Measurements from ENCODE around the gene KLF2. TPM values are rescaled to one million over a fixed set of nuclear protein-coding genes. Genes with fewer than 3 reads are reported as not detected.

Gene KLF2
- total RNA-seq, 1 experiment from 2014 or later: not detected

Other genes with a start within 250 kb of the KLF2 start
- gene TPM4, start 248.3 kb upstream of the KLF2 start, total RNA-seq (2014; rRNA removed; shearing (Covaris generic)): 429 and 498 TPM in 2 replicates
- 59.3 and 63.3 TPM in 2 replicates for gene RAB8A, start 212.9 kb upstream of the KLF2 start, total RNA-seq (2014; rRNA removed; shearing (Covaris generic))
- 0.07 TPM in 1 of 2 replicates, not detected in the other for gene HSH2D, start 181.1 kb upstream of the KLF2 start, total RNA-seq (2014; rRNA removed; shearing (Covaris generic))
- not detected in 2 replicates for gene CIB3, start 151.3 kb upstream of the KLF2 start, total RNA-seq (2014; rRNA removed; shearing (Covaris generic))
- gene FAM32A, start 139.4 kb upstream of the KLF2 start, total RNA-seq (2014; rRNA removed; shearing (Covaris generic)): 91.8 and 96.9 TPM in 2 replicates
- 49.3 and 56.3 TPM in 2 replicates for gene AP1M1, start 126.9 kb upstream of the KLF2 start, total RNA-seq (2014; rRNA removed; shearing (Covaris generic))
- 12.3 and 13.1 TPM in 2 replicates for gene EPS15L1, start 147.1 kb downstream of the KLF2 start, total RNA-seq (2014; rRNA removed; shearing (Covaris generic))
- 0.52 and 0.97 TPM in 2 replicates for gene CALR3, start 171.3 kb downstream of the KLF2 start, total RNA-seq (2014; rRNA removed; shearing (Covaris generic))
- gene C19orf44, start 171.6 kb downstream of the KLF2 start, total RNA-seq (2014; rRNA removed; shearing (Covaris generic)): 3.6 and 4.7 TPM in 2 replicates
- 14.3 and 17.1 TPM in 2 replicates for gene CHERP, start 217.6 kb downstream of the KLF2 start, total RNA-seq (2014; rRNA removed; shearing (Covaris generic))
- 12.5 and 14.7 TPM in 2 replicates for gene SLC35E1, start 247.6 kb downstream of the KLF2 start, total RNA-seq (2014; rRNA removed; shearing (Covaris generic))

Data from H7 (cell line).